Sigmoid colon (tissue), 7 donors: ENCODE measurements around the gene HAND1. TPM values are rescaled to one million over a fixed set of nuclear protein-coding genes. Genes with fewer than 3 reads are reported as not detected.
A peak's percentile ranks its signal among the peaks of the same experiment; 100 is the strongest.

Experiments
- DNase-seq: peaks from one replicate; pipeline ENCODE4 v3.0.0-alpha.2; 2019
- H3K27ac ChIP-seq, 4 donors: fragments of 200-600 bp; sonication (generic); one replicate each; pipeline ENCODE4 v1.5.1; 2016 to 2019; ENCODE audit warnings: mild to moderate bottlenecking in 1 of 4
- H3K27me3 ChIP-seq, 3 donors: fragments of 200-600 bp; sonication (generic); one replicate each; pipeline ENCODE4 v1.5.1; 2019; ENCODE audit warnings: mild to moderate bottlenecking in 1 of 3
- H3K36me3 ChIP-seq, 4 donors: fragments of 200-600 bp; sonication (generic); one replicate each; pipeline ENCODE4 v1.5.1; 2016 to 2019
- H3K4me1 ChIP-seq, 4 donors: fragments of 200-600 bp; sonication (generic); one replicate each; pipeline ENCODE4 v1.5.1; 2017 to 2019
- H3K4me3 ChIP-seq, 4 donors: fragments of 200-600 bp; sonication (generic); one replicate each; pipeline ENCODE4 v1.5.1; 2017 to 2019; ENCODE audit warnings: mild to moderate bottlenecking in 2 of 4, moderate library complexity in 1 of 4
- H3K9me3 ChIP-seq, 4 donors: fragments of 200-600 bp in 3 of 4; sonication (generic) in 3 of 4; one replicate each; pipeline versions ENCODE4 v1.5.1 to v1.6.1; 2013 to 2019
- CTCF ChIP-seq, 4 experiments: fragments of 450-650 bp in 3 of 4; fragments of 200-600 bp in 1 of 4; IDR thresholded peaks; one replicate each; pipeline ENCODE4 v1.5.1; 2016 to 2019; ENCODE audit warnings: antibody characterized with exemption in 4 of 4, mild to moderate bottlenecking in 3 of 4, moderate library complexity in 2 of 4
- EP300 ChIP-seq, 4 donors: sonication (generic); formaldehyde crosslinking; IDR thresholded peaks; one replicate each; pipeline ENCODE4 v1.6.1; 2017; ENCODE audit warnings: antibody characterized with exemption in 4 of 4
- POLR2A ChIP-seq, 2 donors: fragments of 450-650 bp; IDR thresholded peaks; one replicate each; pipeline ENCODE4 v1.6.1; 2016; ENCODE audit warnings: antibody characterized with exemption in 2 of 2, mild to moderate bottlenecking in 2 of 2, moderate library complexity in 2 of 2
- POLR2AphosphoS5 ChIP-seq, 4 donors: sonication (generic); formaldehyde crosslinking; IDR thresholded peaks; one replicate each; pipeline ENCODE4 v1.6.1; 2017; ENCODE audit warnings: antibody characterized with exemption in 4 of 4
- WGBS, 2 donors: extraction: QIAGEN DNeasy Blood & Tissue Kit; methylation state at CpG; one replicate each; pipeline ENCODE4 v1.1.7; 2013; 5-methylcytosine and 5-hydroxymethylcytosine counted together
- intact Hi-C: fragments of 100-400 bp; cut with DNase I; formaldehyde crosslinking; loops from one replicate; pipeline ENCODE4 v1.15.1; 2023
- polyA plus RNA-seq, 3 donors: library from polyadenylated mRNA; stranded (reverse); fragments of 200-250 nt; gene quantifications; one replicate each; pipeline ENCODE4 v1.2.3, GENCODE V29; 2013
- total RNA-seq, 4 donors: library from RNA; depleted of rRNA; stranded (reverse); fragments of >200 nt; gene quantifications; one replicate each; pipeline ENCODE4 v1.1.0, GENCODE V29; 2016
- donor health status: healthy with polysubstance abuse.
- donor health status: Bipolar disorder and iron deficiency.
- donor health status: healthy.

Gene HAND1
- total RNA-seq (10 to 100 TPM; 45.6 to 69.2 (median 48.9) TPM), polyA plus RNA-seq (1 to 10 TPM in 2 of 3 donors, not detected in 1; 2.4 to 6.8 TPM)

- TF ChIP-seq EP300 (IDR thresholded peaks at IDR 0.05), result peak in 1 of 4 donors; percentile 20
- peak in 2 of 4 donors; percentile 96 to 98 for TF ChIP-seq POLR2AphosphoS5 (IDR thresholded peaks at IDR 0.05)
- no peak for TF ChIP-seq POLR2A (IDR thresholded peaks at IDR 0.05)
- TF ChIP-seq CTCF (IDR thresholded peaks at IDR 0.05), result peak in 1 of 4 experiments; percentile 10
- Histone ChIP-seq H3K36me3 (no peaks in the 10 kb centered on the region), H3K27me3 (peaks cover 0 to 67% (median 9%) of the 10 kb centered on the region in 3 donors), H3K4me3 (peak within 1 kb of the TSS; percentile 70 to 77 (median 72)), H3K9me3 (no peaks in the 10 kb centered on the region), H3K4me1 (peaks cover 0 to 73% (median 67%) of the 10 kb centered on the region in 4 donors), H3K27ac (peak within 1 kb of the TSS in 3 of 4 donors; percentile 91 to 96 (median 94))
- intact Hi-C loops, result loop anchor here (5.0 kb wide), 1 partner anchor 379 kb away; the partner anchor contains the start of gene CNOT8
- WGBS, 2 donors, result 1 to 2% methylated on average over 20 of the region's 20 CpGs
- DNase-seq, result peak; percentile 98
Measured at GRCh38 chr5:154478224-154478565, at the start of gene HAND1. HAND1 (minus strand) TSS chr5:154478227; CDS start chr5:154478008, 219 bp downstream.

GRCh38 chr5:154526231-154527226, 48.5 kb upstream of the HAND1 start:
- intact Hi-C loops, result no loop called here
- no peaks in the 10 kb centered on the region for H3K9me3 ChIP-seq

GRCh38 chr5:154524859-154525258, 46.8 kb upstream of the HAND1 start:
- Histone ChIP-seq H3K27me3 (no peaks in the 10 kb centered on the region), H3K4me1 (peaks cover 0 to 38% (median 24%) of the 10 kb centered on the region in 4 donors), H3K4me3 (no peak overlapping the region), H3K36me3 (no peaks in the 10 kb centered on the region), H3K27ac (peak overlapping the region in 2 of 4 donors; percentile 75 to 78), H3K9me3 (no peaks in the 10 kb centered on the region)
- WGBS, 2 donors, result 73 to 76% methylated on average over 2 of the region's 2 CpGs
- DNase-seq, result no peak
- TF ChIP-seq EP300 (IDR thresholded peaks at IDR 0.05), result no peak
- no peak for TF ChIP-seq POLR2A (IDR thresholded peaks at IDR 0.05)
- TF ChIP-seq POLR2AphosphoS5 (IDR thresholded peaks at IDR 0.05), result no peak
- TF ChIP-seq CTCF (IDR thresholded peaks at IDR 0.05), result no peak
- intact Hi-C loops, result no loop called here

More at GRCh38 chr5:154526231-154527226, 48.5 kb upstream of the HAND1 start:
- Histone ChIP-seq H3K36me3 (no peaks in the 10 kb centered on the region), H3K27ac (no peak overlapping the region), H3K4me3 (no peak overlapping the region), H3K4me1 (peaks cover 0 to 26% (median 18%) of the 10 kb centered on the region in 4 donors), H3K27me3 (no peaks in the 10 kb centered on the region)
- WGBS, 2 donors, result 81 to 85% methylated on average over 12 of the region's 12 CpGs
- DNase-seq, result no peak
- TF ChIP-seq POLR2A (IDR thresholded peaks at IDR 0.05) (no peak), EP300 (IDR thresholded peaks at IDR 0.05) (no peak), POLR2AphosphoS5 (IDR thresholded peaks at IDR 0.05) (no peak), CTCF (IDR thresholded peaks at IDR 0.05) (no peak)

GRCh38 chr5:154524181-154524580, 46.2 kb upstream of the HAND1 start:
- intact Hi-C loops, result no loop called here
- no peaks in the 10 kb centered on the region for H3K36me3 ChIP-seq
- 87 to 90% methylated on average over 4 of the region's 4 CpGs for WGBS, 2 donors
- no peak for DNase-seq
- peak overlapping the region in 3 of 4 donors; percentile 60 to 78 (median 75) for H3K27ac ChIP-seq
- TF ChIP-seq POLR2AphosphoS5 (IDR thresholded peaks at IDR 0.05), result no peak
- TF ChIP-seq EP300 (IDR thresholded peaks at IDR 0.05), result no peak
- no peak for TF ChIP-seq CTCF (IDR thresholded peaks at IDR 0.05)
- no peak for TF ChIP-seq POLR2A (IDR thresholded peaks at IDR 0.05)
- H3K4me1 ChIP-seq, result peaks cover 0 to 45% (median 27%) of the 10 kb centered on the region in 4 donors
- no peak overlapping the region for H3K4me3 ChIP-seq
- no peaks in the 10 kb centered on the region for H3K27me3 ChIP-seq
- H3K9me3 ChIP-seq, result no peaks in the 10 kb centered on the region
